Measurements from ENCODE around the gene HNRNPF.

The HNRNPF gene

GRCh38 chr10:43375401-43376020 is 33.5 kb downstream of the HNRNPF start:
- no peak for DNase-seq

- no peak for DNase-seq
Observed at GRCh38 chr10:43374194-43374593, 34.8 kb downstream of the HNRNPF start.

- no peak for DNase-seq
Observed at GRCh38 chr10:43373461-43373860, 35.5 kb downstream of the HNRNPF start.

- DNase-seq: no peak
Observed at GRCh38 chr10:43372765-43373361, 36.1 kb downstream of the HNRNPF start.

GRCh38 chr10:43371418-43371817 is 37.6 kb downstream of the HNRNPF start, which contains the start of gene FXYD4:
Gene FXYD4 (plus strand): TSS chr10:43371636. CDS start chr10:43373747, 2,111 bp downstream.
- DNase-seq: no peak

- no peak for DNase-seq
Observed at GRCh38 chr10:43370671-43371215, 38.2 kb downstream of the HNRNPF start.

- DNase-seq: no peak
Observed at GRCh38 chr10:43369921-43370320, 39.1 kb downstream of the HNRNPF start.

GRCh38 chr10:43365001-43365400 is 44.0 kb downstream of the HNRNPF start:
- DNase-seq: no peak

- DNase-seq: peak; percentile 82 to 91
Observed at GRCh38 chr10:43362191-43362839, 46.7 kb downstream of the HNRNPF start.

- DNase-seq: no peak
Observed at GRCh38 chr10:43361547-43362190, 47.3 kb downstream of the HNRNPF start.

GRCh38 chr10:43360086-43360485 is 48.9 kb downstream of the HNRNPF start:
- no peak for DNase-seq

GRCh38 chr10:43355749-43356371 is 53.1 kb downstream of the HNRNPF start:
- no peak for DNase-seq

- DNase-seq: no peak
Observed at GRCh38 chr10:43354879-43355380, 54.1 kb downstream of the HNRNPF start.

GRCh38 chr10:43354330-43354635 is 54.7 kb downstream of the HNRNPF start:
- no peak for DNase-seq

GRCh38 chr10:43353495-43354329 is 55.3 kb downstream of the HNRNPF start:
- no peak for DNase-seq

GRCh38 chr10:43352951-43353350 is 56.0 kb downstream of the HNRNPF start:
- DNase-seq: no peak

GRCh38 chr10:43351301-43351700 is 57.7 kb downstream of the HNRNPF start:
- DNase-seq: no peak

GRCh38 chr10:43350686-43351085 is 58.3 kb downstream of the HNRNPF start:
- no peak for DNase-seq

GRCh38 chr10:43350156-43350555 is 58.8 kb downstream of the HNRNPF start:
- no peak for DNase-seq

- DNase-seq: peak; percentile 40 to 76
Observed at GRCh38 chr10:43348511-43349312, 60.3 kb downstream of the HNRNPF start.

GRCh38 chr10:43347997-43348396 is 61.0 kb downstream of the HNRNPF start:
- no peak for DNase-seq
